ENCODE data around the gene STRIP1. TPM values are rescaled to one million over a fixed set of nuclear protein-coding genes. Genes with fewer than 3 reads are reported as not detected.

Gene STRIP1
- total and polyA plus RNA-seq, 2 of the 8 experiments (the other 6 are each of a cell fraction or from before 2014, with no cell fraction given), result 21.3 to 45.6 TPM

DNA sequence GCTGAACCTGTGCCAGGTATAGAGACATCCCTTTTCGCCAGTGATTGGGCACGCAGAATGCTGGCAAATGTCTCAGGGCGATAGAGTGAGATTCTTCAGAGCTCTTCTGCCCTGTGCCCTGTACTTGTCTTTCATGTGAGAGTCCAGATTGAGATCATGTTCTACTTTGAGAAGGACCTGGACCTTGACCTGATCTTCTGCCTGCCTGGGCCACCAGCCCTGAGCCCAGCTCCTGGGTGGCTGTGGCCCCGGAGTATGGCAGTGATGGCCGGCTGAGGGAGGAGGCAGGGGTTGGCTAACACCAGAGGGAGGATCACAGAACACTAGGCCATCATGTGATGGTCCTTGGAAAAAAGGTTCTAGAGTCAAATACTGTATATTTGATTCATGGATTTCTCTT lies 13.8 kb downstream of the STRIP1 start (continued):
- no peak for TF ChIP-seq RNF2 (IDR thresholded peaks at IDR 0.05; ENCODE audit: borderline replicate concordance, low read depth, low read length, missing control alignments, poor library complexity, severe bottlenecking)
- TF ChIP-seq, protein P1, sequence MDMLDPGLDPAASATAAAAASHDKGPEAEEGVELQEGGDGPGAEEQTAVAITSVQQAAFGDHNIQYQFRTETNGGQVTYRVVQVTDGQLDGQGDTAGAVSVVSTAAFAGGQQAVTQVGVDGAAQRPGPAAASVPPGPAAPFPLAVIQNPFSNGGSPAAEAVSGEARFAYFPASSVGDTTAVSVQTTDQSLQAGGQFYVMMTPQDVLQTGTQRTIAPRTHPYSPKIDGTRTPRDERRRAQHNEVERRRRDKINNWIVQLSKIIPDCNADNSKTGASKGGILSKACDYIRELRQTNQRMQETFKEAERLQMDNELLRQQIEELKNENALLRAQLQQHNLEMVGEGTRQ (IDR thresholded peaks at IDR 0.05; ENCODE audit: low read length), result no peak
- TF ChIP-seq PHF8 (conservative IDR thresholded peaks at IDR 0.05; ENCODE audit: low read depth, low read length), result no peak
- TF ChIP-seq POLR2A (IDR thresholded peaks at IDR 0.05; ENCODE audit: control extremely low read depth in 1 of 2, low read depth in 2 of 2, low read length in 2 of 2), result no peak
